Central memory CD4-positive, alpha-beta T cell (primary cell): ENCODE results near the gene DEGS2.
"Not testable (repeated sequence)": the region's sequence is repeated elsewhere in the genome, so short reads cannot be mapped to it uniquely, and the experiment has no call there.

Source experiments
- DNase-seq: peaks from one replicate; pipeline ENCODE4 v3.0.0; 2022
- total RNA-seq, 3 experiments: gene quantifications; one replicate each; lab custom pipeline; 2026; lab: John Stamatoyannopoulos, UW

The DEGS2 gene
- 0 to 0.27 (median 0.11) reads per million in 3 experiments for total RNA-seq

GRCh38 chr14:100159094-100159864 is at the start of gene DEGS2:
Gene DEGS2 (minus strand): TSS chr14:100159645. CDS start chr14:100159587, 58 bp downstream.
- DNase-seq, result peak; percentile 38

GRCh38 chr14:100208136-100208535 is 48.7 kb upstream of the DEGS2 start:
- DNase-seq, result not testable (repeated sequence)

- not testable (repeated sequence) for DNase-seq
These were observed 48.1 kb upstream of the DEGS2 start for GRCh38 chr14:100207588-100207987.

- DNase-seq, result not testable (repeated sequence)
These were observed 45.4 kb upstream of the DEGS2 start for GRCh38 chr14:100204835-100205167.

- DNase-seq, result no peak
These were observed 44.8 kb upstream of the DEGS2 start for GRCh38 chr14:100203962-100204834.

- no peak for DNase-seq
These were observed 43.7 kb upstream of the DEGS2 start for GRCh38 chr14:100203146-100203545.

- DNase-seq, result no peak
These were observed 43.3 kb upstream of the DEGS2 start for GRCh38 chr14:100202712-100203111.

- DNase-seq, result no peak
These were observed 42.3 kb upstream of the DEGS2 start for GRCh38 chr14:100201701-100202100.

- DNase-seq, result no peak
These were observed 40.9 kb upstream of the DEGS2 start for GRCh38 chr14:100200311-100200710.

- DNase-seq, result no peak
These were observed 39.9 kb upstream of the DEGS2 start for GRCh38 chr14:100199240-100199860.

- DNase-seq, result no peak
These were observed 34.2 kb upstream of the DEGS2 start for GRCh38 chr14:100193417-100194357.

- peak; percentile 100 for DNase-seq
These were observed 33.4 kb upstream of the DEGS2 start for GRCh38 chr14:100192672-100193416.

GRCh38 chr14:100192250-100192671 is 32.8 kb upstream of the DEGS2 start:
- no peak for DNase-seq

- DNase-seq, result no peak
These were observed 32.3 kb upstream of the DEGS2 start for GRCh38 chr14:100191584-100192249.

GRCh38 chr14:100190126-100190525 is 30.7 kb upstream of the DEGS2 start:
- no peak for DNase-seq

GRCh38 chr14:100188392-100189030 is 29.1 kb upstream of the DEGS2 start:
- DNase-seq, result no peak

- DNase-seq, result no peak
These were observed 27.9 kb upstream of the DEGS2 start for GRCh38 chr14:100187247-100187833.

- not testable (repeated sequence) for DNase-seq
These were observed 22.6 kb upstream of the DEGS2 start for GRCh38 chr14:100181876-100182551.

GRCh38 chr14:100180671-100181070 is 21.2 kb upstream of the DEGS2 start:
- not testable (repeated sequence) for DNase-seq
